OCI-LY7 (cell line): ENCODE data around the gene ATP2C2. TPM values are rescaled to one million over a fixed set of nuclear protein-coding genes. Genes with fewer than 3 reads are reported as not detected.

Source experiments
- BruUV-seq: library from RNA; stranded (reverse); fragments of 400-500 nt; replicated peaks from 2 replicates; lab custom pipeline; 2021; lab: Mats Ljungman, UMichigan
- CTCF ChIA-PET: fragments of 300-600 bp; sonication (Branson Sonifier 250); formaldehyde crosslinking; loops from one replicate; lab custom pipeline; 2022; ENCODE audit warnings: antibody characterized with exemption; ENCODE audit not compliant: unreplicated experiment; lab: Charles Lee
- POLR2A ChIA-PET: fragments of 300-600 bp; sonication (Branson Sonifier 250); formaldehyde crosslinking; loops from one replicate; lab custom pipeline; 2022; ENCODE audit warnings: antibody characterized with exemption; lab: Charles Lee
- DNase-seq: peaks from one replicate; pipeline ENCODE4 v3.0.0-alpha.2; 2015; ENCODE audit warnings: low spot score
- H2AFZ ChIP-seq: fragments of 200-600 bp; sonication (generic), shearing (Covaris generic); 2 replicates; pipeline ENCODE4 v1.6.1; 2014; ENCODE audit warnings: mild to moderate bottlenecking, antibody characterized with exemption, low read length, moderate library complexity
- H3K27ac ChIP-seq: fragments of 200-600 bp; sonication (generic); 2 replicates; pipeline ENCODE4 v1.5.1; 2014; ENCODE audit warnings: mixed run types, low read depth, mild to moderate bottlenecking, moderate library complexity, low read length, inconsistent platforms; ENCODE audit not compliant: poor library complexity, severe bottlenecking
- H3K36me3 ChIP-seq: fragments of 200-600 bp; sonication (generic); 2 replicates; pipeline ENCODE4 v1.6.1; 2014; ENCODE audit warnings: mild to moderate bottlenecking, antibody characterized with exemption, low read length, moderate library complexity, mixed read lengths; ENCODE audit not compliant: insufficient read depth
- H3K4me1 ChIP-seq: fragments of 200-600 bp; sonication (generic); 2 replicates; pipeline ENCODE4 v1.5.1; 2014; ENCODE audit warnings: mild to moderate bottlenecking, low read length; ENCODE audit not compliant: insufficient read depth, poor library complexity, severe bottlenecking
- H3K4me2 ChIP-seq: fragments of 200-600 bp; sonication (generic); 2 replicates; pipeline ENCODE4 v1.6.1; 2014; ENCODE audit warnings: mild to moderate bottlenecking, low read length
- H3K4me3 ChIP-seq: fragments of 200-600 bp; sonication (generic); 2 replicates; pipeline ENCODE4 v1.5.1; 2014; ENCODE audit warnings: mild to moderate bottlenecking, low read depth, low read length; ENCODE audit not compliant: poor library complexity, severe bottlenecking
- H3K79me2 ChIP-seq: fragments of 200-600 bp; sonication (generic); 2 replicates; pipeline ENCODE4 v1.6.1; 2016; ENCODE audit warnings: low read depth, mild to moderate bottlenecking, low read length, moderate library complexity, mixed read lengths; ENCODE audit not compliant: insufficient read depth
- H3K9me2 ChIP-seq: fragments of 200-600 bp; sonication (generic); 2 replicates; pipeline ENCODE4 v1.6.1; 2016; ENCODE audit warnings: mild to moderate bottlenecking, low read length, mixed read lengths; ENCODE audit not compliant: insufficient read depth
- H3K9me3 ChIP-seq: fragments of 200-600 bp; sonication (generic); 2 replicates; pipeline ENCODE4 v1.6.1; 2014; ENCODE audit warnings: mild to moderate bottlenecking, mixed run types, low read length, mixed read lengths
- H4K20me1 ChIP-seq: fragments of 200-600 bp; sonication (generic); 2 replicates; pipeline ENCODE4 v1.6.1; 2014; ENCODE audit warnings: mild to moderate bottlenecking, antibody characterized with exemption, low read length, moderate library complexity, mixed read lengths; ENCODE audit not compliant: insufficient read depth
- EZH2phosphoT487 ChIP-seq: fragments of 200-600 bp; sonication (generic); IDR thresholded peaks from 2 replicates; pipeline ENCODE4 v1.6.1; 2018; ENCODE audit warnings: low read depth, borderline replicate concordance, mild to moderate bottlenecking, mixed run types, antibody characterized with exemption, low read length, moderate library complexity, mixed read lengths
- intact Hi-C: fragments of 100-400 bp; cut with micrococcal nuclease; formaldehyde crosslinking; loops from one replicate; pipeline ENCODE4 v1.10.0; 2022; ENCODE audit not compliant: unreplicated experiment
- total RNA-seq, 2 experiments: library from RNA; depleted of rRNA in 1 of 2; stranded (reverse); fragments of >200 nt in 1 of 2; shearing (Covaris generic) in 1 of 2; gene quantifications; 2 replicates each; pipeline ENCODE4 v1.2.3, GENCODE V29; 2014 to 2022
- TF ChIP-seq, protein P1 (sequence below): fragments of 200-600 bp; sonication (generic); conservative IDR thresholded peaks from 2 replicates; pipeline ENCODE4 v1.5.1; 2014; ENCODE audit warnings: mild to moderate bottlenecking, antibody characterized with exemption, low read length, moderate library complexity, mixed read lengths

Gene ATP2C2
- total RNA-seq, 2 experiments from 2014 or later, result 0.66 TPM; not detected in 1

DNA sequence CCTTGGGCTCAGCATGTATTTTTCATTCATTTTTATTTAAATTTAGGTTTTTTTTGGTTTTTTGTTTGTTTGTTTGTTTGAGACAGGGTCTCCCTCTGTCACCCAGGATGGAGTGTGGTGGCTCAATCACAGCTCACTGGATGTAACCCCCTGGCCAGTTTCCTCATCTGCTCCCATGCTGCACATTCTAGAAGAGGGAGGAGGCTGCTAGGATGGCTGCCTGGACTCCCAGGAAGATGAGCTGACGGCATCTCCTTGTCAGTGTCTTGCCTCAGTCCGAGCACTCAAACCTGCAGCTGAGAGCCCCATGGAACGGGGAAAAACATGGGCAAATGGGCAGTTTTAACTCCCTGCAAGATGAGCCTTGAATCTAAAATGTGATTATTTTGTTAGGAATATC lies 128.7 kb downstream of the ATP2C2 start:
- Histone ChIP-seq H3K79me2 (no peaks in the 10 kb centered on the region), H3K4me1 (no peaks in the 10 kb centered on the region), H3K4me3 (no peak overlapping the region), H3K27ac (no peak overlapping the region), H3K9me2 (no peaks in the 10 kb centered on the region), H3K4me2 (no peak overlapping the region), H4K20me1 (no peaks in the 10 kb centered on the region), H3K36me3 (peaks cover 26% of the 10 kb centered on the region), H3K9me3 (peaks cover 20% of the 10 kb centered on the region), H2AFZ (no peak overlapping the region)
- BruUV-seq, result no TSS peak
- TF ChIP-seq, protein P1, sequence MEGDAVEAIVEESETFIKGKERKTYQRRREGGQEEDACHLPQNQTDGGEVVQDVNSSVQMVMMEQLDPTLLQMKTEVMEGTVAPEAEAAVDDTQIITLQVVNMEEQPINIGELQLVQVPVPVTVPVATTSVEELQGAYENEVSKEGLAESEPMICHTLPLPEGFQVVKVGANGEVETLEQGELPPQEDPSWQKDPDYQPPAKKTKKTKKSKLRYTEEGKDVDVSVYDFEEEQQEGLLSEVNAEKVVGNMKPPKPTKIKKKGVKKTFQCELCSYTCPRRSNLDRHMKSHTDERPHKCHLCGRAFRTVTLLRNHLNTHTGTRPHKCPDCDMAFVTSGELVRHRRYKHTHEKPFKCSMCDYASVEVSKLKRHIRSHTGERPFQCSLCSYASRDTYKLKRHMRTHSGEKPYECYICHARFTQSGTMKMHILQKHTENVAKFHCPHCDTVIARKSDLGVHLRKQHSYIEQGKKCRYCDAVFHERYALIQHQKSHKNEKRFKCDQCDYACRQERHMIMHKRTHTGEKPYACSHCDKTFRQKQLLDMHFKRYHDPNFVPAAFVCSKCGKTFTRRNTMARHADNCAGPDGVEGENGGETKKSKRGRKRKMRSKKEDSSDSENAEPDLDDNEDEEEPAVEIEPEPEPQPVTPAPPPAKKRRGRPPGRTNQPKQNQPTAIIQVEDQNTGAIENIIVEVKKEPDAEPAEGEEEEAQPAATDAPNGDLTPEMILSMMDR, result no peak
- no peak for TF ChIP-seq EZH2phosphoT487
- intact Hi-C loops, result no loop called here
- ChIA-PET CTCF (no interaction called here), POLR2A (interaction anchor here (1.0 kb wide), 1 partner anchor 9 kb away, joined by 3 read pairs; no protein-coding TSS in a partner anchor)
- no peak for DNase-seq

DNA sequence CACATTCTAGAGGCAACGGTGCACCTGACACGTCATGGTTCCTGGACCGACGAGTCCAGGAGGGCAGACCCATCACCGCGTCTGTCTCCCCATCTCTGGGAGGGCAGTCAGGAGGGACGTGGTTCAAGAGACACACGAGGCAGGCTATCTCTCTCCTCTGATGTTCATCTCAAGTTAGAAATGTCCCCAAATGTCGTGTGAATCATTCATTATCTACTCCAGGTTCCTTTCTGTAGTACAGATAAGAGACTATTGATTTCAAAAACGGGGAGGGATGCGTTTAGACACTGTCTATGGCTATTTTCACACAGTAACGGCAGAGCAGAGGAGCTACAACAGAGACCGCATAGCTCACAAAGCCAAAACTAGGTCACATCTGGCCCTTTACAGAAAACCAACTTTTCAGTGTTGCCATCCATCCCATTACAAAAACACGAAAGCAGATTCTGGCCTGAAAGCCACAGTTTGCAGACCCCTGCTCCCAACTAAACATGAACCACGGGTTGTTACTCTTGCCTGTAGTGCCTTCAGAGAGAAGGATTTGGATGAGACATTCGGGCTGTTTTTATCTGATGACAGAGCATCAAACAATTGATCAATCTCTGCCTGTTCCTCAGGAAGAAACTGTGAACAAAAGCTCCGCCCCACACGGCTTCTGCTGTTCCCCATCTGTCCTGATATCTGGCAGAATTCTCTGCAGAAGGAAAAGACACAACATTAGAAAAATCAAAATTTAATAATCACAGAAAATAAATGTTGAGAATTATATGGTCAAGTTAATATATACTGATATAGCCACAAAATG lies 129.3 kb downstream of the ATP2C2 start:
- no TSS peak for BruUV-seq
- CTCF ChIA-PET, result interaction anchor here (0.5 kb wide), 1 partner anchor 36 kb away, joined by 3 read pairs; no protein-coding TSS in a partner anchor
- POLR2A ChIA-PET, result interaction anchor here (0.6 to 1.4 kb wide), 2 partner anchors 9 to 1050 kb away, joined by 3 to 8 read pairs; no protein-coding TSS in a partner anchor
- no peak overlapping the region for H3K4me2 ChIP-seq
- TF ChIP-seq EZH2phosphoT487, result no peak
- TF ChIP-seq, protein P1, result no peak
- H2AFZ ChIP-seq, result no peak overlapping the region
- H3K36me3 ChIP-seq, result peaks cover 24% of the 10 kb centered on the region
- no peak overlapping the region for H3K27ac ChIP-seq
- H3K9me3 ChIP-seq, result peaks cover 19% of the 10 kb centered on the region
- H3K4me1 ChIP-seq, result no peaks in the 10 kb centered on the region
- H4K20me1 ChIP-seq, result no peaks in the 10 kb centered on the region
- no peaks in the 10 kb centered on the region for H3K9me2 ChIP-seq
- DNase-seq, result no peak
- H3K4me3 ChIP-seq, result no peak overlapping the region
- intact Hi-C loops, result no loop called here
- H3K79me2 ChIP-seq, result no peaks in the 10 kb centered on the region

DNA sequence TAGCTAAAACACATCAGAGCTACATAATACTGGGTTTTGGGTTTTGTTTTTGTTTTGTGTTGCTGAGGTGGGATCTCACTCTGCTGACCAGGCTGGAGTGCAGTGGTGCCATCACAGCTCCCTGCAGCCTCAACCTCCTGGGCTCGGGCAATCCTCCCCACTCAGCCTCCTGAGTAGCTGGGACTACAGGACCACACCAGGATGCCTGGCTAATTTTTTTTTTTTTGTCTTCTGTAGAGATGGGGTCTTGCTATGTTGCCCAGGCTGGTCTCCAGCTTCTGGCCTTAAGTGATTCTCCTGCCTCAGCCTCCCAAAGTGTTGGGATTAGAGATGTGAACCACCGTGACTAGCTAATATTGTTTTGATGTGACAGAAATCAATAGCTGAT lies 129.9 kb downstream of the ATP2C2 start:
- CTCF ChIA-PET, result interaction anchor here (0.5 kb wide), 1 partner anchor 37 kb away, joined by 3 read pairs; no protein-coding TSS in a partner anchor
- no peak overlapping the region for H3K4me2 ChIP-seq
- no peak overlapping the region for H3K27ac ChIP-seq
- H3K4me1 ChIP-seq, result no peaks in the 10 kb centered on the region
- no peak overlapping the region for H3K4me3 ChIP-seq
- no peaks in the 10 kb centered on the region for H3K9me2 ChIP-seq
- no peak for DNase-seq
- H3K9me3 ChIP-seq, result peaks cover 13% of the 10 kb centered on the region
- POLR2A ChIA-PET, result interaction anchor here (0.6 to 1.4 kb wide), 2 partner anchors 9 to 1050 kb away, joined by 3 to 8 read pairs; no protein-coding TSS in a partner anchor
- no peaks in the 10 kb centered on the region for H4K20me1 ChIP-seq
- H2AFZ ChIP-seq, result no peak overlapping the region
- H3K79me2 ChIP-seq, result no peaks in the 10 kb centered on the region
- TF ChIP-seq EZH2phosphoT487, result no peak
- TF ChIP-seq, protein P1, result no peak
- no TSS peak for BruUV-seq
- H3K36me3 ChIP-seq, result peaks cover 19% of the 10 kb centered on the region
- intact Hi-C loops, result no loop called here
